Neutrophil (primary cell): ENCODE results near the gene KRT24.

Experiments
- H3K27ac ChIP-seq: fragments of 200-600 bp; sonication (generic); 2 replicates; pipeline ENCODE4 v1.5.1; 2016; ENCODE audit warnings: mild to moderate bottlenecking, moderate library complexity
- H3K27me3 ChIP-seq: fragments of 200-600 bp; sonication (generic); 2 replicates; pipeline ENCODE4 v1.6.0; 2016; ENCODE audit warnings: mild to moderate bottlenecking
- H3K36me3 ChIP-seq: fragments of 200-600 bp; sonication (generic); 2 replicates; pipeline ENCODE4 v1.5.1; 2017
- H3K4me1 ChIP-seq, 2 experiments: fragments of 200-600 bp in 1 of 2; sonication (generic) in 1 of 2; 1 replicate in 1 of 2; 2 replicates in 1 of 2; pipeline versions ENCODE4 v1.5.1 to v1.6.1; 2013 to 2016; ENCODE audit warnings: low read depth in 1 of 2, low read length in 1 of 2, mild to moderate bottlenecking in 1 of 2, moderate library complexity in 1 of 2; ENCODE audit not compliant: control insufficient read depth in 1 of 2, insufficient read depth in 1 of 2
- H3K4me3 ChIP-seq, 2 experiments: fragments of 200-600 bp in 1 of 2; sonication (generic) in 1 of 2; 1 replicate in 1 of 2; 2 replicates in 1 of 2; pipeline ENCODE4 v1.5.1; 2013 to 2016; ENCODE audit warnings: low read depth in 1 of 2, low read length in 1 of 2, mild to moderate bottlenecking in 1 of 2, moderate library complexity in 1 of 2
- H3K9me3 ChIP-seq: fragments of 200-600 bp; sonication (generic); 2 replicates; pipeline ENCODE4 v1.5.1; 2016
- TF ChIP-seq, protein P1 (sequence below): fragments of 200-600 bp; sonication (generic); IDR thresholded peaks from 2 replicates; pipeline ENCODE4 v1.5.1; 2016; ENCODE audit warnings: antibody characterized with exemption

KRT24 gene

DNA sequence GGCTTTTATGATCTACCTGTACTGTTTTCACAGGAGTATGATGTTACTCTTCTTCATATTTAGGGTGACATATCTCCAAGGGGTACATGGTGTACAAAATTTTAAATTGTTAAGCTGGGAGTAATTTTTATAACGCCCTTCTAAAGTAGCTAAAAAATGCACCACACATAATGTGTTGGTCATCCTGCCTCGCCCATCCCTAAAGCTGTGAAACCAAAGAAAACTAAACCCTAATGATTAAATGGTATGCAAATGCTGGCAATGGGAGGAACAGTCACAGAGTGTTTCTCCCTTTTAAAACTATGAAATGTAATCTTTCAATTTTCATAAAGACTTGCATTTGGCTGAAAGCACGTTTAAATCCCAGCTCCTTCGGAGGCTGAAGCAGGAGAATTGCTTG lies 2.0 kb upstream of the KRT24 start:
- Histone ChIP-seq H3K4me3 (no peak overlapping the region), H3K9me3 (no peaks in the 10 kb centered on the region), H3K4me1 (no peaks in the 10 kb centered on the region), H3K27ac (no peak overlapping the region), H3K27me3 (peaks cover 62% of the 10 kb centered on the region), H3K36me3 (no peaks in the 10 kb centered on the region)
- TF ChIP-seq, protein P1, sequence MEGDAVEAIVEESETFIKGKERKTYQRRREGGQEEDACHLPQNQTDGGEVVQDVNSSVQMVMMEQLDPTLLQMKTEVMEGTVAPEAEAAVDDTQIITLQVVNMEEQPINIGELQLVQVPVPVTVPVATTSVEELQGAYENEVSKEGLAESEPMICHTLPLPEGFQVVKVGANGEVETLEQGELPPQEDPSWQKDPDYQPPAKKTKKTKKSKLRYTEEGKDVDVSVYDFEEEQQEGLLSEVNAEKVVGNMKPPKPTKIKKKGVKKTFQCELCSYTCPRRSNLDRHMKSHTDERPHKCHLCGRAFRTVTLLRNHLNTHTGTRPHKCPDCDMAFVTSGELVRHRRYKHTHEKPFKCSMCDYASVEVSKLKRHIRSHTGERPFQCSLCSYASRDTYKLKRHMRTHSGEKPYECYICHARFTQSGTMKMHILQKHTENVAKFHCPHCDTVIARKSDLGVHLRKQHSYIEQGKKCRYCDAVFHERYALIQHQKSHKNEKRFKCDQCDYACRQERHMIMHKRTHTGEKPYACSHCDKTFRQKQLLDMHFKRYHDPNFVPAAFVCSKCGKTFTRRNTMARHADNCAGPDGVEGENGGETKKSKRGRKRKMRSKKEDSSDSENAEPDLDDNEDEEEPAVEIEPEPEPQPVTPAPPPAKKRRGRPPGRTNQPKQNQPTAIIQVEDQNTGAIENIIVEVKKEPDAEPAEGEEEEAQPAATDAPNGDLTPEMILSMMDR: no peak

DNA sequence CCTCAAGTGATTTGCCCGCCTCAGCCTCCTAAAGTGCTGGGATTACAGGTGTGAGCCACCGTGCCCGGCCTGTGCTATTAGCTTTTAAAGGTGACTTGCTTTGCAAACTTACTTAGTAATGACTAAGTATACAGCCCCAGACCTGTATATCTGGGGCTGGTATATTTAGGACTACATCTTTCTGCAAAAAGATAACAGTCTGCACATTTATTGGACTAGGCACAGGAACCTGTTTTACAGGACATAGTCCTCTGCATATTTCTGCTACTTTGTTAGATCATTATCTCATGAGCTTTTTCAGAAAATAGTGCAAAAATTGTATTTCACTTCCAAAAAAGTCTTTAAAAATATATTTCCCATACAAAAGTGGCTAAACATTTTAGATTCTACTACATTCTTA lies 1.3 kb downstream of the KRT24 start:
- TF ChIP-seq, protein P1: no peak
- H3K4me3 ChIP-seq: no peak overlapping the region
- no peak overlapping the region for H3K27ac ChIP-seq
- H3K27me3 ChIP-seq: peaks cover 95% of the 10 kb centered on the region
- no peaks in the 10 kb centered on the region for H3K9me3 ChIP-seq
- no peaks in the 10 kb centered on the region for H3K4me1 ChIP-seq
- no peaks in the 10 kb centered on the region for H3K36me3 ChIP-seq

DNA sequence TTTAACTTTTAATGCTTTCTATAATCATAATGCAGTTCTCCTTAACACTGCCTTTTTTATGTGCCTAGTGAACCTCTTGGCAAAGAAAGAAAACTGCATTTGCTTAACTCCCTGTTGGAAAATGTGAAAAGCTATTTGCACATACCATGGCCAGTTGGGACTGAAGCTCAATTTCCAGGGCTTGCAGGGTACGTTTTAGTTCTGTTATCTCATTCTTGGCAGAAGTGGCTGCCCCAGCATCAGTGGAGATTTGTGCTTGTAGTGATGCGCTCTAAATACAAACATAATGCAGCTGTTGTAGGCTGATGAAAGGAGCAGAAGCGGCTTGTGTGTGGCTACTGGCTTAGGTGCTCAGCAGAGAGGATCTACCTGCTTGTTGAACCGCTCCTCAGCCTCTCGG lies 3.7 kb downstream of the KRT24 start:
- Histone ChIP-seq H3K9me3 (no peaks in the 10 kb centered on the region), H3K27ac (no peak overlapping the region), H3K27me3 (peaks cover 96% of the 10 kb centered on the region), H3K36me3 (no peaks in the 10 kb centered on the region), H3K4me1 (no peaks in the 10 kb centered on the region), H3K4me3 (no peak overlapping the region)
- TF ChIP-seq, protein P1: no peak

DNA sequence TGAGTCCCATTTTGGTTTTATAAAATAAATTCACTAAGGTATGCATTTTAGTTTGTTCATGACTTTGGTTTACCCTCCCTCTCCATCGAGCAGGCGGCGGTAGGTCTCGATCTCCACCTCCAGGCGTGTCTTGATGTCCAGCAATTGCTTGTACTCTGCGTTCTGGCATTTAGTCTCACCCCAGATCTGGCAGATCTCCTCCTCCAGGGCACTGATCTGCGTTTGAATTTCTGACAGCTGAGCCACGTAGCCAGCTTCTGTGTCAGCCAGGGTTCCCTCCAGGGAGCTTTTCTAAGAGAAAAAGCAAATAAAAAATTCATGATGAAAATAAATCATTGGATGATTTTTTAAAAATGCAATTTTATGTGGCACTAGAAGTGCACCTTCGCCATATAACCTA lies 4.2 kb downstream of the KRT24 start:
- no peaks in the 10 kb centered on the region for H3K9me3 ChIP-seq
- no peaks in the 10 kb centered on the region for H3K4me1 ChIP-seq
- H3K4me3 ChIP-seq: no peak overlapping the region
- TF ChIP-seq, protein P1: no peak
- H3K27me3 ChIP-seq: peaks cover 96% of the 10 kb centered on the region
- no peaks in the 10 kb centered on the region for H3K36me3 ChIP-seq
- no peak overlapping the region for H3K27ac ChIP-seq

DNA sequence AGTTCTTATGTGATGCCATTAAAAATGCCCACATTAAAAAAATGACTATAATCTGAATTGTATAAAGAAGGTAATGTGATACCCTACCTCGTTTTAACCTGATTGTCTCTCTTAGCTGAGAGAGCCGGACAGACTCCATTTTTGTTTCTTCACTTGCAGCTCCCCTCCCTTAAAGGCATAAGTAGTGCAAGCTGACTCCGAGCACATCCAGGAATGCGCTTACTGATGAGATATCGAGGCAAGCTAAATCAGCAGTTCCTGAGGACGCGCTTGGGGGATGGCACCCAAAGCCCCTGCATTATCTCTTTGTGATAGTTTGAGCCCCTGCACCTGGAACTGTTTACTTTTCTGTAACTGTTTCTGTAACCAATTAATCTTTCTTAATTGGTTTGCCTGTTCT lies 6.3 kb downstream of the KRT24 start:
- TF ChIP-seq, protein P1: no peak
- Histone ChIP-seq H3K36me3 (no peaks in the 10 kb centered on the region), H3K9me3 (no peaks in the 10 kb centered on the region), H3K27me3 (peaks cover 97% of the 10 kb centered on the region), H3K4me3 (no peak overlapping the region), H3K27ac (no peak overlapping the region), H3K4me1 (no peaks in the 10 kb centered on the region)

DNA sequence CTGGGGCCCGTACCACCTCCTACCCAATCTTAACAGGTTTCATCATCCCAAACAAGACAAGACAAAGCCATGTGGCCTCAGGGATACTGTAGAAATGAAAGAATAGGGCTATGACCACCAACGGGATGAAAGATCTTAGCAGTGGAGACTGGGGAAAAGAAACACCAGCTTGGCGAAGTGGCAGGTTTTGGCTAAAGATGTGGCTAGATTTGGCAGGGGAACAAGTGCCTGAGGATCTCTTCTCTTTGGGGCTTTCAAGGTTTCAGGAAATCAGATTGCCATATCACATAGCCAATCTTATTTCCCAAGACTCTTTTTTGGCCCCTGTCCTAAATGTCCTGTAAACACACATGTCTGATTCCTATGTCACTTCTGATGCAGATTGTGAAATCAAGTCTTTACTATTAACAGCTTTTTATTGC lies 6.9 kb downstream of the KRT24 start:
- Histone ChIP-seq H3K4me1 (no peaks in the 10 kb centered on the region), H3K36me3 (no peaks in the 10 kb centered on the region), H3K9me3 (no peaks in the 10 kb centered on the region), H3K4me3 (no peak overlapping the region), H3K27ac (no peak overlapping the region), H3K27me3 (peaks cover 97% of the 10 kb centered on the region)
- TF ChIP-seq, protein P1: no peak
